ENCODE measurements around the gene PLCG2.
"Not testable (repeated sequence)": the region's sequence is repeated elsewhere in the genome, so short reads cannot be mapped to it uniquely, and the experiment has no call there.

Gene PLCG2

GRCh38 chr16:81875461-81875860, 96.4 kb downstream of the PLCG2 start:
- ATAC-seq (ENCODE audit: insufficient read depth, low read depth) (no peak), DNase-seq (no peak)
- Histone ChIP-seq H3K4me1 (ENCODE audit: insufficient read depth, low read length) (no peaks in the 10 kb centered on the region), H2AFZ (ENCODE audit: low read depth, low read length) (no peak overlapping the region), H3K4me3 (ENCODE audit: low read depth in 1 of 2, low read length in 2 of 2) (no peak overlapping the region), H3K36me3 (ENCODE audit: insufficient read depth, low read length) (no peaks in the 10 kb centered on the region), H3K9me3 (ENCODE audit: insufficient read depth, low read length, severe bottlenecking) (no peaks in the 10 kb centered on the region), H3K4me2 (ENCODE audit: insufficient read depth, low read length) (no peak overlapping the region), H3K79me2 (ENCODE audit: insufficient read depth, low read length) (no peaks in the 10 kb centered on the region), H3K27me3 (ENCODE audit: insufficient read depth, low read length, poor library complexity) (peaks cover 4% of the 10 kb centered on the region), H3K9ac (ENCODE audit: low read depth, low read length) (no peak overlapping the region), H4K20me1 (ENCODE audit: insufficient read depth, low read length) (no peaks in the 10 kb centered on the region), H3K27ac (ENCODE audit: low read length) (no peak overlapping the region)
- no peak for TF ChIP-seq EZH2 (IDR thresholded peaks at IDR 0.05; ENCODE audit: borderline replicate concordance, low read depth, low read length, severe bottlenecking)
- TF ChIP-seq CTCF (IDR thresholded peaks at IDR 0.05; ENCODE audit: borderline replicate concordance, extremely low read depth, low read length, poor library complexity, severe bottlenecking) = no peak

GRCh38 chr16:81876273-81876900, 97.3 kb downstream of the PLCG2 start:
- Histone ChIP-seq H3K27ac (ENCODE audit: low read length) (no peak overlapping the region), H3K9me3 (ENCODE audit: insufficient read depth, low read length, severe bottlenecking) (no peaks in the 10 kb centered on the region), H3K36me3 (ENCODE audit: insufficient read depth, low read length) (no peaks in the 10 kb centered on the region), H4K20me1 (ENCODE audit: insufficient read depth, low read length) (no peaks in the 10 kb centered on the region), H3K4me2 (ENCODE audit: insufficient read depth, low read length) (no peak overlapping the region), H3K27me3 (ENCODE audit: insufficient read depth, low read length, poor library complexity) (peaks cover 4% of the 10 kb centered on the region), H3K79me2 (ENCODE audit: insufficient read depth, low read length) (no peaks in the 10 kb centered on the region), H3K4me1 (ENCODE audit: insufficient read depth, low read length) (no peaks in the 10 kb centered on the region), H3K4me3 (ENCODE audit: low read depth in 1 of 2, low read length in 2 of 2) (no peak overlapping the region), H2AFZ (ENCODE audit: low read depth, low read length) (no peak overlapping the region), H3K9ac (ENCODE audit: low read depth, low read length) (no peak overlapping the region)
- DNase-seq (no peak), ATAC-seq (ENCODE audit: insufficient read depth, low read depth) (no peak)
- TF ChIP-seq CTCF (IDR thresholded peaks at IDR 0.05; ENCODE audit: borderline replicate concordance, extremely low read depth, low read length, poor library complexity, severe bottlenecking) (no peak), EZH2 (IDR thresholded peaks at IDR 0.05; ENCODE audit: borderline replicate concordance, low read depth, low read length, severe bottlenecking) (no peak)

GRCh38 chr16:81877490-81877889, 98.4 kb downstream of the PLCG2 start:
- H3K27me3 ChIP-seq (ENCODE audit: insufficient read depth, low read length, poor library complexity); H3K9ac ChIP-seq (ENCODE audit: low read depth, low read length); H3K79me2 ChIP-seq (ENCODE audit: insufficient read depth, low read length); H3K27ac ChIP-seq (ENCODE audit: low read length); H3K36me3 ChIP-seq (ENCODE audit: insufficient read depth, low read length); H3K4me2 ChIP-seq (ENCODE audit: insufficient read depth, low read length); H3K4me3 ChIP-seq (ENCODE audit: low read depth in 1 of 2, low read length in 2 of 2); H3K4me1 ChIP-seq (ENCODE audit: insufficient read depth, low read length); ATAC-seq (ENCODE audit: insufficient read depth, low read depth); H3K9me3 ChIP-seq (ENCODE audit: insufficient read depth, low read length, severe bottlenecking); DNase-seq; H2AFZ ChIP-seq (ENCODE audit: low read depth, low read length); H4K20me1 ChIP-seq (ENCODE audit: insufficient read depth, low read length): not testable (repeated sequence)

GRCh38 chr16:81878529-81878928, 99.4 kb downstream of the PLCG2 start:
- Histone ChIP-seq H3K4me2 (ENCODE audit: insufficient read depth, low read length) (no peak overlapping the region), H3K9ac (ENCODE audit: low read depth, low read length) (no peak overlapping the region), H3K27ac (ENCODE audit: low read length) (no peak overlapping the region), H3K9me3 (ENCODE audit: insufficient read depth, low read length, severe bottlenecking) (no peaks in the 10 kb centered on the region), H3K79me2 (ENCODE audit: insufficient read depth, low read length) (no peaks in the 10 kb centered on the region), H3K4me3 (ENCODE audit: low read depth in 1 of 2, low read length in 2 of 2) (no peak overlapping the region), H4K20me1 (ENCODE audit: insufficient read depth, low read length) (no peaks in the 10 kb centered on the region), H3K4me1 (ENCODE audit: insufficient read depth, low read length) (no peaks in the 10 kb centered on the region), H3K27me3 (ENCODE audit: insufficient read depth, low read length, poor library complexity) (no peaks in the 10 kb centered on the region), H3K36me3 (ENCODE audit: insufficient read depth, low read length) (no peaks in the 10 kb centered on the region), H2AFZ (ENCODE audit: low read depth, low read length) (no peak overlapping the region)
- TF ChIP-seq EZH2 (IDR thresholded peaks at IDR 0.05; ENCODE audit: borderline replicate concordance, low read depth, low read length, severe bottlenecking) = no peak
- no peak for TF ChIP-seq CTCF (IDR thresholded peaks at IDR 0.05; ENCODE audit: borderline replicate concordance, extremely low read depth, low read length, poor library complexity, severe bottlenecking)
- ATAC-seq (ENCODE audit: insufficient read depth, low read depth) (no peak), DNase-seq (no peak)

Measured in DND-41 (cell line).